Loucy (cell line): ENCODE measurements around the gene SOX13.
A peak's percentile ranks its signal among the peaks of the same experiment; 100 is the strongest.

Experiments used
- EZH2phosphoT487 ChIP-seq: fragments of 200-600 bp; IDR thresholded peaks from 2 replicates; pipeline ENCODE4 v1.6.1; 2018; ENCODE audit warnings: antibody characterized with exemption, mild to moderate bottlenecking, moderate library complexity, borderline replicate concordance
- TF ChIP-seq, protein P1 (sequence below): fragments of 200-600 bp; sonication (generic); conservative IDR thresholded peaks from 2 replicates; pipeline ENCODE4 v1.5.1; 2014; ENCODE audit warnings: mild to moderate bottlenecking, antibody characterized with exemption, low read length

DNA sequence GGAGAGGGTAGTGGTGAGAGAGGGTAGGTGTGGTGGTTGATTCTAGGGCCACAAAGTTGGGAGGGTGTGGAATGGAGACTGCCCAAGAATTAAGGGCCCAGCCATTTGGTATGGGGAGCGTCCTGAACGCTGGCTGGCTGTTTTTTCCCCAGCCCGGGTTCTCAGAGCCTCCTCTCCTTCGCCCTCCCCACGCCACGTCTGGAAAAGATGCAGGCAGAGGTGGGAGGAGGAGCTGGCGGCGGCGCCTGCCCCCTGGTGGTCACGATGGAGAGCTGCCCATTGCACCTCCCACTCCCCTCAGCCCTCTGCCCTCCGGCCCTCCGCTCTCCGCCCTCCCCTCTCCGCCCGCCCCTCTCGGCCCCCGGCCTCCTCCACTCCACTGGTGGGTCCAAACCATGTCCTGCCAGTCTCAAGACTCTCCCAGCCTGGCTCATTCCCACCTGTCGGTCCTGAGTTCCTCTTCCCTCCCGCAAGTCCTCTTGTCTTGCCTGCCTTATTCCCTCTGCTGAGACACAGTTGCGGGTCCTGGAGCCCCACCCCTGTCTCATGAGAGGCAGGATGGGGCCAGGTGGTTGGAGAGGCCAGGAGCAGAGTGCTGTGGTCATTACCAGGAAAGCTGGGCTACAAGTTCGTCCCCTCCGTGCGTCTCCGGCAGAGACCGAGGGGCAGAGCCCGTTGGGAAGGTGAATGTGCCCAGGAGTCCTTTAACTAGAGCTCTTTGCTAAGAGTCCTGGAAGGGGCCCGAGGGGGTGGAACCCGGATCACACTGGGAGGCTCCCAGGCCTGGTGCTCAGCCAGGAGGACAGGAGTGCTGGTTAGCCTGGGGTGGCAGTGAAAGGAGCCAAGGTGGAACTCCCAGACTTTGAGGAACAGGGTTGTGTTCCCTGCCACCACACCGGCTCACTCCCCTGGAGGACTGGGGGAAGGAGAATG lies 56.3 kb downstream of the SOX13 start:
- TF ChIP-seq, protein P1, sequence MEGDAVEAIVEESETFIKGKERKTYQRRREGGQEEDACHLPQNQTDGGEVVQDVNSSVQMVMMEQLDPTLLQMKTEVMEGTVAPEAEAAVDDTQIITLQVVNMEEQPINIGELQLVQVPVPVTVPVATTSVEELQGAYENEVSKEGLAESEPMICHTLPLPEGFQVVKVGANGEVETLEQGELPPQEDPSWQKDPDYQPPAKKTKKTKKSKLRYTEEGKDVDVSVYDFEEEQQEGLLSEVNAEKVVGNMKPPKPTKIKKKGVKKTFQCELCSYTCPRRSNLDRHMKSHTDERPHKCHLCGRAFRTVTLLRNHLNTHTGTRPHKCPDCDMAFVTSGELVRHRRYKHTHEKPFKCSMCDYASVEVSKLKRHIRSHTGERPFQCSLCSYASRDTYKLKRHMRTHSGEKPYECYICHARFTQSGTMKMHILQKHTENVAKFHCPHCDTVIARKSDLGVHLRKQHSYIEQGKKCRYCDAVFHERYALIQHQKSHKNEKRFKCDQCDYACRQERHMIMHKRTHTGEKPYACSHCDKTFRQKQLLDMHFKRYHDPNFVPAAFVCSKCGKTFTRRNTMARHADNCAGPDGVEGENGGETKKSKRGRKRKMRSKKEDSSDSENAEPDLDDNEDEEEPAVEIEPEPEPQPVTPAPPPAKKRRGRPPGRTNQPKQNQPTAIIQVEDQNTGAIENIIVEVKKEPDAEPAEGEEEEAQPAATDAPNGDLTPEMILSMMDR = peak; percentile 83
- TF ChIP-seq EZH2phosphoT487 = no peak
